Amniotic stem cell (primary cell): ENCODE measurements around the gene PRIM1.
"Not testable (repeated sequence)": the region's sequence is repeated elsewhere in the genome, so short reads cannot be mapped to it uniquely, and the experiment has no call there.

Experiments
- DNase-seq: peaks from one replicate; lab custom pipeline; 2025; lab: John Stamatoyannopoulos, UW

The PRIM1 gene

GRCh38 chr12:56751712-56752598, at the start of gene PRIM1:
Gene PRIM1 (minus strand): TSS chr12:56752323. CDS start chr12:56752298, 25 bp downstream.
- DNase-seq: peak; percentile 41

- no peak for DNase-seq
Measured at GRCh38 chr12:56800221-56800620, 48.1 kb upstream of the PRIM1 start.

- not testable (repeated sequence) for DNase-seq
Measured at GRCh38 chr12:56799345-56799744, 47.2 kb upstream of the PRIM1 start.

- not testable (repeated sequence) for DNase-seq
Measured at GRCh38 chr12:56795791-56796190, 43.7 kb upstream of the PRIM1 start.

- DNase-seq: not testable (repeated sequence)
Measured at GRCh38 chr12:56795046-56795562, 43.0 kb upstream of the PRIM1 start.

- not testable (repeated sequence) for DNase-seq
Measured at GRCh38 chr12:56793124-56793523, 41.0 kb upstream of the PRIM1 start.

GRCh38 chr12:56792678-56793077, 40.6 kb upstream of the PRIM1 start:
- no peak for DNase-seq

GRCh38 chr12:56789429-56789828, 37.3 kb upstream of the PRIM1 start:
- DNase-seq: not testable (repeated sequence)

- no peak for DNase-seq
Measured at GRCh38 chr12:56787498-56787897, 35.4 kb upstream of the PRIM1 start.

GRCh38 chr12:56785874-56786273, 33.8 kb upstream of the PRIM1 start:
- DNase-seq: no peak

- DNase-seq: no peak
Measured at GRCh38 chr12:56785141-56785865, 33.2 kb upstream of the PRIM1 start.

GRCh38 chr12:56781726-56782125, 29.6 kb upstream of the PRIM1 start:
- DNase-seq: no peak

GRCh38 chr12:56778756-56779155, 26.6 kb upstream of the PRIM1 start:
- DNase-seq: no peak

GRCh38 chr12:56776654-56777053, 24.5 kb upstream of the PRIM1 start:
- DNase-seq: no peak

- no peak for DNase-seq
Measured at GRCh38 chr12:56775638-56776037, 23.5 kb upstream of the PRIM1 start.

- DNase-seq: no peak
Measured at GRCh38 chr12:56773113-56773512, 21.0 kb upstream of the PRIM1 start.

GRCh38 chr12:56772625-56773024, 20.5 kb upstream of the PRIM1 start:
- DNase-seq: no peak

- DNase-seq: no peak
Measured at GRCh38 chr12:56769868-56770267, 17.7 kb upstream of the PRIM1 start.

GRCh38 chr12:56768424-56768823, 16.3 kb upstream of the PRIM1 start:
- DNase-seq: no peak

- no peak for DNase-seq
Measured at GRCh38 chr12:56766535-56766934, 14.4 kb upstream of the PRIM1 start.

GRCh38 chr12:56763753-56764657, 11.9 kb upstream of the PRIM1 start:
- DNase-seq: no peak

- DNase-seq: no peak
Measured at GRCh38 chr12:56761812-56762211, 9.7 kb upstream of the PRIM1 start.
